ENCODE data around the gene SRRD.
"Not testable (repeated sequence)": the region's sequence is repeated elsewhere in the genome, so short reads cannot be mapped to it uniquely, and the experiment has no call there.

Gene SRRD

DNA sequence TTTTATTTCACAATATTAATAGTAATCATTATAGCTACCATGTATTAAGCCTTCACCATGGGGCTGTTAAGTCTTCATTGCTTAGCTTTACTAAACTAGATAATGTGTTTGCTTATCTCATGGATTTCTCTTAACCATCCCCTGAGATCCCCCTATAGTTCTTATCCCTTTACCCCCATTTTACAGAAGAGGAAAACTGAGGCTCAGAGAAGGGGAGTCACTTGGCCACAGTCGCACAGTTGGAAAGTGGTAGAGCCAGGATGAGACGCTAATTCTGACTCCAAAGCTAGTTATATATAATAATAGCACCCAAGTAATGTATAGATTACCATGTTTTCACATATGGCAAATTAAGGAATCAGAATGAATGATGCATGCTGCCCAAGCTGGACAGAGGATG, 38.3 kb downstream of the SRRD start:
- DNase-seq (ENCODE audit: low read depth in 2 of 2): no peak

DNA sequence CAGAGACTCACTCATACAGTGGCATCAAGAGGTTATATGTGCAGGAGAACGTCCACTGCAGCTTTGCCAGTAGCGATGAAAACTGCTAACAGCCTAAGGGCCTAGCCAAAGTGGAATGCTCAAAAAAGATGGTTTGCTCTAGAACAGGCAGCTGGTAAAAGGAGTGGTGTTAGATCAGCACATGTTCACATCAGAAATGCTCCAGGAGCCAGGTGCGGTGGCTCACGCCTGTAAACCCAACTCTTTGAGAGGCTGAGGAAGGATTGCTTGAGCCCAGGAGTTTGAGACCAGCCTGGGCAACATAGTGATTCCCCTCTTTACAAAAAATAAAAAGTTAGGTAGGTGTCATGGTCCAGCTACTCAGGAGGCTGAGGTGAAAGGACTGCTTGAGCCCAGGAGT, 38.9 kb downstream of the SRRD start:
- DNase-seq (ENCODE audit: low read depth in 2 of 2): no peak

DNA sequence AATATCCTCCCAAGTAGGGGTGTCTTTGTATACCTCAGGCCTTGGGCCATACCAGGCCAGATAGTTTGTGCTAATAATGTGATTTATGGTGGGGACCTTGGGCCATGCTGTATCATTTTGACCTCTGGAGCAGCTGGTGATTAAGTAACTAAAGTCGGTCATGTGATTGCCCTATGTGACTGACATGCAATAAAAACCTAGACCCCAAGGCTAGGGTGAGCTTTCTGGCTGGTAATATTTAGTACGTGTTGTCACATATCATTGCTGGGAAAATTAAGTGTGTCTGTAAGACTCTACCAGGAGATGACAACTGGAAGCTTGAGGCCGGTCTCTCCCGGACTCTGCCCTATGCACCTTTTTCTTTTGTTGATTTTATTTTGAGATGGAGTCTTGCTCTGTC, 41.2 kb downstream of the SRRD start:
- DNase-seq (ENCODE audit: low read depth in 2 of 2): no peak

DNA sequence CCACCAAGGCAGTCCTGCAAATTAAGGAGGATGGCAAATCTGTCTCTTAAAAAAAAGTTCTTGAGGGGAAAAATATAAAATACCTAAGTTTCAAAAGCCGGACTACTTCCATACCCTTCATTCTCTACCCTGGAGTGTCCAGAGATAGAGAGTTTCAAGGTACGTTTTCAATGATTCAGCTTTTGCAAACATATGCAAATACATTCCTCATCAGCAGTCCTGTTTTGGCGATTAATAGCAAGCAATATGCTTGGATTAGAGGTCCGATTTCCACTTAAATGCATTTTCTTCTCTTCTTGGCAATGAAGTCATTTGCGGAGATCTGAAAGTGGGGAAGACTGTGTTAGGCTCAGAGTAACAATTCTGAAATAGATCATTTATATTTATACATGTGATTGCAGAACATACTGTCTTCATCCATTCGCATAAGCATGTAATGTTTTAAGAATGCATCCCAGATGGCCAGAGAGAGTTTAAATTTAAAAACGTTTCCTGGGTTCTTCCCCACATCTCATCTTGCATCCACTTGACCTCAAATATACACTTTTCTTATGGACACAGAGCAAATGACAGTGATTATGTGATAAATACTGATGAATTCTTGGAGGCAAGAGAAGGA, 42.4 kb downstream of the SRRD start:
- DNase-seq (ENCODE audit: low read depth in 2 of 2): no peak

DNA sequence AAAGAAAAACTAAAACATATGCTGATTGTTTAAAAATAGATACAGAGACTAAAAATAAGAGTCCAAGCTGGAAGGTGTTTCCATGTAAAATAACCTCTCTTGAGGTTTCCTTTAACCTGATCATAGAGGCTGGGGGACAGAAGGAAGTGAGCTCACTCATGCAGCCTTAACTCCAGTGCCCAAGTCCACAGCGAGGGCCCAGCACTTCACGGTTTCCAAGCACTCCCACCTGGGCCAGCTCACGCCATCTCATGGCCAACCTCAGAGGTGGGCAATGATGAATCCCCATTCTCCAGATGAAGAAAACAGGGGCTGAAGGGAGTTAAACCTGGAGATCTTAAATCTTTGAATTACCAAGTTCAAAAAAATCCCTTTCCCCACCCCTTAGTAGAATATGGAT, 43.5 kb downstream of the SRRD start:
- DNase-seq (ENCODE audit: low read depth in 2 of 2): no peak

DNA sequence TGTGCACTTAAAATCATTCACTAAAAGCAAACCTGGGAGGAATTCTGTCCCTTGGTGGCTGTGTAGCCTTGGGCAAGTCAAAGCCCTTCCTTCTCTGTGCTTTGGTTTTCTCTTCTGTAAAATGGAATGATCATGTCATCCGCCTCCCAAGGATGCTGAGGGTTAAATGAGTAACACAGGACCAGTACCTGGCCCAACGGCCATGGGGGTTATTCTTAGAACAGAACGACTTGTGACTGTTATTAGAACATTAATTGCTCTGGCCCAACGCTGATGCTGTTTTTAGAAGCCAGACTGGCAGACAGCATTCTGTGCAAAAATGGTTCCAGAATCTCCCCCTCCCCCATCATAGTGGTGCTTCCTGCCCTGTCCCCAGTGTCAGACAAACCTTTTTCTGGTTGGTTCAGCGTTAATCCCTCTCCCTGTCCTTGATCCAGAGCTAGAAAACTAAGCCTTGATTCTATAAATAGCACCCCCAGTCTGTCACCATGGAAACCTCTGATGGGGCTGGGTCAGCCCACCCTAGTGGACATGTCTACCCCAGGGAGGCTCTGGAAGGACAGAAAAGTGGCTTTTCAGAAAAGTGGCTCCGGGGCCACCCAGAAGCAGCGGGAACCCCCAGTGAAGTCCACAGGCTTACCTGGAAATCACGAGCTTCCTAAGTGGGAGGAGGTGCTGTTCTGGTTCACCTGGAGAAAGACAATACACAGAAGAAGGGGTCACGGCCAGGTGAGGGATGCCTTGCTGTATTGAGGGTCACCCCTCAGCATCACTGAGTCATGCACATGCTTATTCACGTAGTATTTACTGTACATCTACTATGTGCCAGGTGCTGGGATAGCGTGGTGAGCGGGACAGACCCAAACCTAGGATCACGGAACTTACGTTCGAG, 44.1 kb downstream of the SRRD start:
- DNase-seq (ENCODE audit: low read depth in 2 of 2): no peak

DNA sequence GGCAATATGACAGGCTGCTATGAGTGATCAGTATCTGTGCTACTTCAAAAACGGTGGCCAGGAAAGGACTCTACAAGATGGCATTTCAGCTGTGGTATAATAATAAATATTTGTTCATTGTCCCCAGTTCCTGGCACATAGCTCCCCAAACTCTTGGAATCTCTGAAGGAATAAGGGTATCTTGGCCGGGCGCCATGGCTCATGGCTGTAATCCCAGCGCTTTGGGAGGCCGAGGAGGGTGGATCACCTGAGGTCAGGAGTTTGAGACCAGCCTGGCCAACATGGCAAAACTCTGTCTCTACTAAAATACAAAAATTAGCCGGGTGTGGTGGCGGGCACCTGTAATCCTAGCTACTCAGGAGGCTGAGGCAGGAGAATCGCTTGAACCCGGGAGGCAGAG, 44.8 kb downstream of the SRRD start:
- DNase-seq (ENCODE audit: low read depth in 2 of 2): not testable (repeated sequence)

DNA sequence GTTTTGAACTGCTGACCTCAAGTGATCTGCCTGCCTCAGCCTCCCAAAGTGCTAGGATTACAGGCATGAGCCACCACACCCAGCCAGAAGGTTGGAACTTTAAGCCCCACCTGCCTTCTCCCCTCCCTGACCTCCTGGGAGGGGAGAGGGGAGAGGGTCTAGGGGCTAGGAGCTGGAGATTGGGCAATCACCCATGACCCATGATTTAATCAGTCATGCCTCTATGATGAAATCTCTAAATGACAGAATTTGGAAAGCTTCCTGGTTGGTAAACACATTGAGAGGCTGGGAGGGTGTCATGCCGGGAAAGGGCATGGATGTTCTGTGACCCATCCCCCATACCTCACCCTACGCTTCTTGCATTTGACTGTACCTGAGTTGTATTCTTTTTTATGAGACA, 45.7 kb downstream of the SRRD start:
- no peak for DNase-seq (ENCODE audit: low read depth in 2 of 2)

DNA sequence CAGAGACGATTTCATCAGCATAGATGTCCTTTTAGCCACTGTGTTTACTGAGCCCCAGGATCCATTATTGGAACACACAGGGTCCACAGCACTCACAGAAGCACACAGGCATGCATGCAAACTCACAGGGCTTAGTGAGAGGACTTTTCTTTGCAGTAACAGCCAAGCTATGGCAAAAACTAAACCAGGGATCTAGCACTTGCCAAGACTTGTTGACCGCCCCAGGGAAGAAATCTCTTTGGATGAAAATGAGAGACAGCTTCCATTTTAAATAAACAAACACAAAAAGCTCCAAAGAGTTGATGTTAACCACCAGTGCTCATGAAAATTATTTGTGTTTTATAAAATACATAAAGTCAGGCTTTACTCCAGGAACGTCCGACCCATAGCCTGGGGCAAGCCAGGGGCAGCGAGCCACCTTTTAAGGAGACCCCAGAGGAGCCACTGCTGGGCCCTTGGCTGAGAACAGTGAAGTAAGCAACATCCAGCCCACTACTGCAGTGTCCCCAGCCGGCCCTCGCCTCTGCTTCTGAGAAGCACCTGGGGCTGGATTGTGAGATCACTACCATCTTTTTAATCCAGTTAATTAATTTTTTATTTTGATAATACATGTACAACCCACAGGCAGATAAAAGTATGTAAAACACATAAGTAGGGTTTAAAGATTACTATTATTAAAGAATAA, 50.6 kb downstream of the SRRD start:
- no peak for DNase-seq (ENCODE audit: low read depth in 2 of 2)

DNA sequence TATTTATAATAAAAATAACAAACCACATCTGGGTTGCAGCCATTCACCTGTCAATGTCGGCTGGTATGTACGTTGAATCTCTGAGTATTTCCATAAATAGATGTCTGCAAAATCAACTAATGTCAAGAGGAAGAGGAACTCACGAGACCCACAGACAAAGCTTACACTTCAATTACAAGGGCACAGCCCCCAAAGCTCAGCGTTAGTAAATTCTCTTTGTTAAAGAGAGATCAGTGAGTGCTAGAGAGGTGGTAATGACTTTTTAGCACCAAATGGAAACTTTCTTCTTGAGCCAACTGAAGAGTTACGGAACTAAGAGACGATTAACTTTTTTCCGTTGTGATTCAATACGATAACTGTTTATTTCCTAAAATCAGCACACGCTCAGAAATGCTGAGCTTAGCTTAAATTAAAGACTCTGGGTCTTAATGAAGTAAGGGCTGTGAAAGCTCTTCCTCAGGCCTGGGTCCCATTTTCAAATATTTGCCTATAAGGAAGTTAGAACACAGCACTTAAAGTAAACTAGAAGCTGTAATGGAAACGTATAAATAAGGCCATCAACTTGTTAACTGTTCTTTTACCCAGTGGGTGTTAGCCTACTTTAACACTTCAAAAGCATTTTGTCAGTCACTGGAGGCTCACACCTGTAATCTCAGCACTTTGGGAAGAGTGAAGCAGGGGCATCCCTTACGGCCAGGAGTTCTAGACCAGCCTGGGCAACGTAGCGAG, 51.4 kb downstream of the SRRD start:
- no peak for DNase-seq (ENCODE audit: low read depth in 2 of 2)

DNA sequence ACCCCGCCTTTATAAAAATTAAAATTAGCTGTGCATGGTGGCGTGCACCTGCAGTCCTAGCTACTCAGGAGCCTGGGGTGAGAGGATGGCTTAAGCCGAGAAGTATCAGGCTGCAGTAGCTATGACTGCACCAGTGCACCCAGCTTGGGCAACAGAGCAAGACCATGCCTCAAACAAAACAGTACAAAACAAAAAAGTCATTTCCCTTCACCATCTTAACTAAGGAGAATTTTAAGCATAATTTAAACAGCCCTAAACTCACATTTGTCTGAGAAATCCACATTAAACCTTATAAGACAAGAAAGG, 51.9 kb downstream of the SRRD start:
- no peak for DNase-seq (ENCODE audit: low read depth in 2 of 2)

DNA sequence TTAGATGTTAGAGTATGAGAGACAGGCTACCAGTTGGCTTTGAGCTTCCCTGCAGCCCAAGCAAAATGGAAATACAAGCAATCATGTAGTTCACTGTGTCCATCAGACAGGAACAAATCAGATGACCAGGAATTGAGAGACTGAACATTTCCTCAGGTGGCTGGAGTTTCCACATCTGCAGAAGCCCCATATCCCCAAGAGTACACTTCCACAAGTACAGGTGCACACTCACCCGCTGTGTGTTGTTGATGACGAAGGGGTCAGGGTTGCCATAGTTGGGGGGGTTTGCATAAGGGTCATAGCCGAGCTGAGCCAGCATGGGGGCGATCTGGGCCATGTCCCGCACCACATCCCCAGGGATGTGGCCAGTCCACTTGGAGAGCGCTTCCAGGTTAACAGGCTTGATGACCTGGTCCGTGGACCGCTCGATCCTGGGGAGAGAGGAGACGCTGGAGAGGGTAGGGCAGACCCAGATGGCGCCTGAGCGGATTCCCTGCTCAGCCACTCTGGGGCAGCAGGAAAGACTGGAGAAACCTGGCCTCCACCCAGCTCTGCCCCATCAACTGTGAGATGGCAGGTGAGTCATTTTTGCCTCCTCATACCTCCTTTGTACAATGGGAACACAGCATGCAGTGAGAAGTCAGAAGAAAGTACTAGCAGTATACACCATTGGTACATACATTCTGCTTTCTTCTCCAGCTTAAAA, 52.5 kb downstream of the SRRD start:
- DNase-seq (ENCODE audit: low read depth in 2 of 2): no peak

DNA sequence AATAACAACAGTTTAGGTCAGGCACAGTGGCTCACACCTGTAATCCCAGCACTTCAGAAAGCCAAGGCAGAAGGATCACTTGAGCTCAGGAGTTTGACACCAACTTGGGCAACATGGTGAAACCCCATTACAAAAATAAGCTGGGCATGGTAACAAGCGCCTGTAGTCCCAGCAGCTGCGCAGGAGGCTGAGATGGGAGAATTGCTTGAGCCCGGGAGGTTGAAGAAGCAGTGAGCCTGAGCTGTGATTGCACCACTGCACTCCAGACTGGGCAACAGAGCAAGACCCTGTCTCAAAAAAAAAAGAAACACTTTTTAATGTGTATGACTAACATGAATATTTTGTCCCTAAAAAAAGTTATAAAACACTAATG, 53.1 kb downstream of the SRRD start:
- no peak for DNase-seq (ENCODE audit: low read depth in 2 of 2)

DNA sequence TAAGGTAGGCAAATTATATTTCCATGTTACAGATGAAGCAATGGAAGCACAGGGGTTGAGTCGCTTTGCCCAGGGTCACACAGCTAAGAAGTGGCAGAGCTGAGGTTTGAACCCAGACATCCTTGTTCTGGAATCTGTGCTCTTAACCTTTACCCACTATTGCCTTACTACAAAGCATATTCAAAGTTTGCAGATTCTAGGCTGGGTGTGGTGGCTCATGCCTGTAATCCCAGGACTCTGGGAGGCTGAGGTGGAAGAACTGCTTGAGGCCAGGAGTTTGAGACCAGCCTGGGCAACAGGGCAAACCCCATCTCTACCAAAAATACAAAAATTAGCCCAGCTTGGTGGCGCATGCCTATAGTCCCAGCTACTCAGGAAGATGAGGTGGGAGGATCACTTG, 56.4 kb downstream of the SRRD start:
- no peak for DNase-seq (ENCODE audit: low read depth in 2 of 2)

DNA sequence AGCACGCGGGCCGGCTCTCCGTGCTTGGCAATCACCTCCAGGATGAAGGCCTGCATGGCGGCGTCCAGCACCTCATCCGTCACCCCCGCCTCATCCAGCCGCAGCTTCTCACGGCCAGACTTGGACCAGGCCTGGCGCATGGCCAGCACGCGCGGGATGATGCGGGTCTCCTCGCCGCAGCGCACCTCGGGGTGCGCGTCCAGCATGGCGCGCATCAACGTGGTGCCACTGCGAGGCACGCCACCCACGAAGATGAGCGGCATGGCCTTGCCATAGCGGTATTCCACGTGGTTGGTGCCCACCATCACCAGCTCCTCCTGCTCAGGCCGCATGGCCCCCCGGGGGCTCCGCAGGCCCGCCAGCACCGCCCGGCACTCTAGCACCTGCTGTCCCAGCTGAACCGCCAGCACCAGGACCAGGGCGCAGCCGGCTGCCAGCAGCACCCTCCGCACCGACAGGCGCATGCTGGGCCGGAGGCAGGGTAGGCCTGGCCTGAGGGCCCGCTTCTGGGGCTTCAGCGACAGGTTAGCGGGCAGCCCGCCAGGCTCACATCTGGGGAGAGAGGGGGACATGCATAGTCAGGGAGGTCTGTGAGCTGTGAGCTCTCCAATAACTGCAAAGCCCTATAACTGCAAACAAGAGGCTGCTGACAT, 57.6 kb downstream of the SRRD start:
- no peak for DNase-seq (ENCODE audit: low read depth in 2 of 2)

DNA sequence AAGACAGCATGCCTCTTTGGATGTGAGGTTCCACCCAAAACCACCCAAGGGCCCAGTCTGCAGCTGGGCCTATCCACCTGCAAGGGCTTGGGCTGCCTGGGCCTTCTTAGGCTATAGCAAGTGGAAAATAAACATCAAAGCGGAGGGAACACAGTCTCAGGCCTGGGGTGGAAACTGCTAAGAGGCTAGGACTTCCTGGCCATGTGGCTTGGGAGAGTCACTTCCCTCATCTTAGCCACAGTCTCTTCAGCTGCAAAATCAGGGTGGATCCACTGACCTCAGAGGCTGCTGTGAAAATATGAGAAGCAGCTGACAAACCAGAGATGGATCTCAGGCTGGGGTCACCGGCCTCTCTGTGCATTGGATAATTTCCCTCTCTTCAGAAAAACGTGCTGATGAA, 59.2 kb downstream of the SRRD start:
- no peak for DNase-seq (ENCODE audit: low read depth in 2 of 2)
